A549 (cell line): ENCODE data around the gene TMEM38A. TPM values are rescaled to one million over a fixed set of nuclear protein-coding genes. Genes with fewer than 3 reads are reported as not detected.
A peak's percentile ranks its signal among the peaks of the same experiment; 100 is the strongest.
"Not testable (repeated sequence)": the region's sequence is repeated elsewhere in the genome, so short reads cannot be mapped to it uniquely, and the experiment has no call there.

Experiments
- ATAC-seq, 2 experiments: fragments of 200-7000 bp in 1 of 2; fragments of >200 bp in 1 of 2; cut with Nextera tagmentation in 1 of 2; cut with Tn5 transposase in 1 of 2; 3 replicates each; pipeline versions ENCODE4 v1.8.0 to v1.9.1; 2018 to 2020; ENCODE audit warnings: mild to moderate bottlenecking in 1 of 2, moderate library complexity in 1 of 2
- CTCF ChIA-PET: fragments of 300-600 bp; sonication (Branson Sonifier 250); formaldehyde crosslinking; extraction: SDS; loops from one replicate; lab custom pipeline; 2021; ENCODE audit warnings: antibody characterized with exemption, inconsistent platforms; lab: Yijun Ruan, JAX
- POLR2A ChIA-PET: fragments of 350-600 bp; formaldehyde crosslinking; extraction: SDS; loops from one replicate; lab custom pipeline; 2021; ENCODE audit warnings: antibody characterized with exemption, inconsistent platforms; lab: Yijun Ruan, JAX
- DNase-seq, 2 experiments: peaks; one replicate each; pipeline versions ENCODE4 v3.0.0 to v3.0.0-alpha.2; 2011 to 2016; ENCODE audit warnings: low read depth in 1 of 2, low spot score in 1 of 2
- FAIRE-seq: peaks from 2 replicates; lab custom pipeline; 2011; peaks lifted over from hg19 to GRCh38; lab: Jason Lieb, UNC
- H3K27ac ChIP-seq, 2 experiments: fragments of >200 bp; sonication (Bioruptor Twin); formaldehyde crosslinking; 3 replicates each; pipeline ENCODE4 v1.5.1; 2016 to 2017
- H3K4me1 ChIP-seq: fragments of >200 bp; sonication (Bioruptor Twin); formaldehyde crosslinking; 3 replicates; pipeline ENCODE4 v1.6.1; 2016
- H3K4me2 ChIP-seq: fragments of >200 bp; sonication (Bioruptor Twin); formaldehyde crosslinking; 3 replicates; pipeline ENCODE4 v1.6.1; 2016
- H3K4me3 ChIP-seq: fragments of >200 bp; sonication (Bioruptor Twin); formaldehyde crosslinking; 3 replicates; pipeline ENCODE4 v1.5.1; 2016
- H3K9me3 ChIP-seq: fragments of >200 bp; sonication (Bioruptor Twin); formaldehyde crosslinking; 3 replicates; pipeline ENCODE4 v1.6.1; 2016
- BHLHE40 ChIP-seq: IDR thresholded peaks from 2 replicates; pipeline ENCODE4 v1.6.1; 2012; ENCODE audit warnings: low read depth, low read length, inconsistent platforms
- CBX2 ChIP-seq: fragments of 200-600 bp; sonication (generic); IDR thresholded peaks from 2 replicates; pipeline ENCODE4 v1.6.1; 2016; ENCODE audit warnings: low read depth, mild to moderate bottlenecking, borderline replicate concordance
- E2F6 ChIP-seq: IDR thresholded peaks from 2 replicates; pipeline ENCODE4 v1.6.1; 2012; ENCODE audit warnings: low read depth, borderline replicate concordance
- ELK1 ChIP-seq: fragments of 150-350 bp; IDR thresholded peaks from 2 replicates; pipeline ENCODE4 v1.6.1; 2014; ENCODE audit warnings: low read depth, mild to moderate bottlenecking, low read length
- EP300 ChIP-seq, 2 experiments: fragments of >200 bp; sonication (Bioruptor Twin); formaldehyde crosslinking; IDR thresholded peaks; 2 replicates in 1 of 2; 3 replicates in 1 of 2; pipeline ENCODE4 v1.6.1; 2016 to 2017
- ESRRA ChIP-seq: fragments of 150-350 bp; IDR thresholded peaks from 2 replicates; pipeline ENCODE4 v1.6.1; 2014; ENCODE audit warnings: mild to moderate bottlenecking, low read length, borderline replicate concordance
- HOXB13 ChIP-seq: fragments of 250-450 bp; sonication (Bioruptor Pico); IDR thresholded peaks from 2 replicates; pipeline ENCODE4 v1.5.0; 2020; ENCODE audit warnings: low read depth, mild to moderate bottlenecking, moderate library complexity
- HOXB5 ChIP-seq: fragments of 250-450 bp; sonication (Bioruptor Pico); IDR thresholded peaks from 2 replicates; pipeline ENCODE4 v1.5.0; 2020; ENCODE audit warnings: mild to moderate bottlenecking, moderate library complexity
- JUN ChIP-seq, 2 experiments: fragments of >200 bp; sonication (Bioruptor Twin); formaldehyde crosslinking; IDR thresholded peaks; 2 replicates in 1 of 2; 3 replicates in 1 of 2; pipeline ENCODE4 v1.6.1; 2016 to 2017
- JUNB ChIP-seq: fragments of >200 bp; sonication (Bioruptor Twin); formaldehyde crosslinking; IDR thresholded peaks from 2 replicates; pipeline ENCODE4 v1.6.1; 2016
- KDM5A ChIP-seq: fragments of 200-600 bp; sonication (generic); IDR thresholded peaks from 2 replicates; pipeline ENCODE4 v1.6.1; 2016; ENCODE audit warnings: antibody characterized with exemption, mild to moderate bottlenecking
- MAX ChIP-seq: IDR thresholded peaks from 2 replicates; pipeline ENCODE4 v1.6.1; 2012
- MAZ ChIP-seq: fragments of 150-350 bp; IDR thresholded peaks from 2 replicates; pipeline ENCODE4 v1.6.1; 2014; ENCODE audit warnings: antibody characterized with exemption, low read depth, low read length, borderline replicate concordance
- NPAS2 ChIP-seq: fragments of 250-450 bp; sonication (Bioruptor Pico); IDR thresholded peaks from 2 replicates; pipeline ENCODE4 v1.8.0; 2022; ENCODE audit warnings: mild to moderate bottlenecking, moderate library complexity, borderline replicate concordance
- PBX3 ChIP-seq: IDR thresholded peaks from 2 replicates; pipeline ENCODE4 v1.6.1; 2012
- PHF8 ChIP-seq: fragments of 200-600 bp; sonication (generic); IDR thresholded peaks from 2 replicates; pipeline ENCODE4 v1.6.1; 2016; ENCODE audit warnings: low read depth, mild to moderate bottlenecking, antibody characterized with exemption, moderate library complexity, borderline replicate concordance
- POLR2A ChIP-seq: IDR thresholded peaks from 2 replicates; pipeline ENCODE4 v1.6.1; 2012; ENCODE audit warnings: mild to moderate bottlenecking, low read length
- POLR2AphosphoS2 ChIP-seq: conservative IDR thresholded peaks from 2 replicates; pipeline ENCODE4 v1.6.1; 2012; ENCODE audit warnings: low read length, improper control_type of control experiment, inconsistent platforms
- RAD21 ChIP-seq, 2 experiments: fragments of >200 bp in 1 of 2; sonication (Bioruptor Twin) in 1 of 2; formaldehyde crosslinking in 1 of 2; IDR thresholded peaks in 1 of 2; conservative IDR thresholded peaks in 1 of 2; 2 replicates in 1 of 2; 3 replicates in 1 of 2; pipeline ENCODE4 v1.6.1; 2012 to 2018; ENCODE audit warnings: inconsistent platforms in 1 of 2
- SMC3 ChIP-seq: fragments of >200 bp; sonication (Bioruptor Twin); formaldehyde crosslinking; IDR thresholded peaks from 3 replicates; pipeline ENCODE4 v1.6.1; 2018; ENCODE audit warnings: inconsistent platforms
- ZFP36 ChIP-seq: fragments of 450-650 bp; IDR thresholded peaks from 2 replicates; pipeline ENCODE4 v1.6.1; 2014; ENCODE audit warnings: borderline replicate concordance; ENCODE audit not compliant: partially characterized antibody
- ZNF302 ChIP-seq: fragments of 250-450 bp; sonication (Bioruptor Pico); IDR thresholded peaks from 2 replicates; pipeline ENCODE4 v1.9.0; 2021; ENCODE audit warnings: inconsistent platforms, mild to moderate bottlenecking, moderate library complexity
- WGBS: methylation state at CpG from one replicate; pipeline ENCODE4 v1.1.6; 2017; ENCODE audit errors: missing lambda C conversion rate; 5-methylcytosine and 5-hydroxymethylcytosine counted together
- polyA plus RNA-seq, 4 experiments: library from polyadenylated mRNA; depleted of rRNA in 3 of 4; stranded (reverse); fragments of >200 nt; fragmentation: RNase III in 1 of 4; extraction: RNeasy Plus Mini Kit Qiagen cat#74134 plus additional on column Dnase treatment in 1 of 4; gene quantifications; 2 replicates in 3 of 4; 3 replicates in 1 of 4; pipeline ENCODE4 v1.2.3, GENCODE V29; 2011 to 2017

The TMEM38A gene
- polyA plus RNA-seq, 2 of the 4 experiments (the other 2 are of a cell fraction): 1.2 to 1.5 TPM

DNA sequence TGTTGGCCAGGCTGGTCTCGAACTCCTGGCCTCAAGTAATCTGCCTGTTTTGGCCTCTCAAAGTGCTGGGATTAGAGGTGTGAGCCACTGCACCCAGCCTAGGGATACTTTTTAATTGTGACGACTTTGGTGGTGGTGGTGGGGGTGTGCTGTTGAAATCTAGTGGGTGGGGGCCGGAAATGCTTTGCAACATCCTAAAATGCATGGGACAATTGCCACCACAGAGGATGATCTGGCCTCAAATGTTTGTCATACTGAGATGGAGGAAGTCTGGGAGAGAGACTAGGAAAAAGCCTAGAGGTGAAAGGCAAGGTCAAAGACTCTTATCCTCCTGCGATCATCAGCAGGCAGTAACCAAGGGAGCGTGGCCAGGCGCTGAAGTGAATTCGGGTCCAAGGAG is 60.1 kb downstream of the TMEM38A start (continued):
- no peak for TF ChIP-seq CBX2

- Histone ChIP-seq H3K4me2 (no peak overlapping the region), H3K9me3 (no peaks in the 10 kb centered on the region), H3K4me3 (no peak overlapping the region), H3K4me1 (no peaks in the 10 kb centered on the region; the same call in 2 of the 3 replicates), H3K27ac (no peak overlapping the region)
- ATAC-seq (no peak), FAIRE-seq (no peak), DNase-seq (no peak)
- 17% methylated on average over 3 of the region's 3 CpGs for WGBS
- POLR2A ChIA-PET: no interaction called here
- CTCF ChIA-PET: no interaction called here
- no peak for TF ChIP-seq ZNF302 (CRISPR knock-in tag)
These were observed 61.7 kb downstream of the TMEM38A start for GRCh38 chr19:16722591-16722990.

GRCh38 chr19:16726916-16727315 is 66.0 kb downstream of the TMEM38A start:
- Histone ChIP-seq H3K4me3 (no peak overlapping the region), H3K4me2 (no peak overlapping the region), H3K27ac (no peak overlapping the region), H3K9me3 (no peaks in the 10 kb centered on the region), H3K4me1 (no peaks in the 10 kb centered on the region)
- ATAC-seq: no peak; a peak in 1 of 6 replicates
- no peak for FAIRE-seq
- CTCF ChIA-PET: interaction anchor here (0.6 kb wide), 1 partner anchor 1144 kb away, joined by 3 read pairs; no protein-coding TSS in a partner anchor
- WGBS: 72% methylated on average over 7 of the region's 11 CpGs
- DNase-seq: no peak
- TF ChIP-seq HOXB13 (CRISPR knock-in tag): no peak
- TF ChIP-seq NPAS2: no peak
- POLR2A ChIA-PET: no interaction called here

GRCh38 chr19:16735650-16736266 is 74.8 kb downstream of the TMEM38A start:
- H3K4me1 ChIP-seq, ATAC-seq, POLR2A ChIA-PET, H3K9me3 ChIP-seq, H3K4me2 ChIP-seq, CTCF ChIA-PET, H3K27ac ChIP-seq, DNase-seq, H3K4me3 ChIP-seq, FAIRE-seq: not testable (repeated sequence)
- 58% methylated on average over 4 of the region's 4 CpGs for WGBS

- Histone ChIP-seq H3K27ac (no peak overlapping the region), H3K4me3 (no peak overlapping the region), H3K4me2 (no peak overlapping the region), H3K9me3 (no peaks in the 10 kb centered on the region), H3K4me1 (0 out of 3 replicates have a peak, but pooled peaks cover 6% of the 10 kb centered on the region)
- CTCF ChIA-PET: no interaction called here
- no peak for TF ChIP-seq PHF8
- no peak for TF ChIP-seq MAZ
- TF ChIP-seq SMC3: no peak
- no peak for TF ChIP-seq JUNB
- DNase-seq: peak in 1 of 2 experiments; percentile 27
- FAIRE-seq: no peak
- WGBS: 33% methylated on average over 3 of the region's 3 CpGs
- ATAC-seq: no peak
- POLR2A ChIA-PET: no interaction called here
These were observed 75.8 kb downstream of the TMEM38A start for GRCh38 chr19:16736709-16737108.

DNA sequence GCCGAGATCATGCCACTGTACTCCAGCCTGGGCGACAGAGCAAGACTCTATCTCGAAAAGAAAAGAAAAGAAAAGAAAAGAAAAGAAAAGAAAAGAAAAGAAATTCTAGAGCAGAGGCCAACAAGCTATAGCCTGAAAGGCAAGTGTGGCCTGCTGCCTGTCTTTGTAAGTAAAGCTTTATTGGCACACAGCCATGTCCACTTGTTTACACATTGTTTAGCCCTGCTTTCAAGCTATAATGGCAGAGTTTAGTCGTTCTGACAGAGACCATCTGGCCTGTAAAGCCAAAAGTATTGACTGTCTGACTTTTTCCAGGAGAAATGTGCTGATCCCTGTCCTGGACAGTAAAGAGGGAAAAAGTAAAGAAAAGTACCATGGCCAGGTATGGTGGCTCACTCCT is 77.0 kb downstream of the TMEM38A start:
- Histone ChIP-seq H3K27ac (no peak overlapping the region), H3K4me1 (0 out of 3 replicates have a peak, but pooled peaks cover 6% of the 10 kb centered on the region), H3K9me3 (no peaks in the 10 kb centered on the region), H3K4me2 (no peak overlapping the region), H3K4me3 (no peak overlapping the region)
- DNase-seq (no peak), ATAC-seq (no peak), FAIRE-seq (no peak)
- no peak for TF ChIP-seq ZFP36
- no peak for TF ChIP-seq PBX3
- TF ChIP-seq HOXB5: no peak
- no peak for TF ChIP-seq KDM5A
- TF ChIP-seq E2F6: no peak
- no peak for TF ChIP-seq EP300 (IDR thresholded peaks at IDR 0.05)
- TF ChIP-seq POLR2AphosphoS2: no peak
- no peak for TF ChIP-seq BHLHE40
- TF ChIP-seq ESRRA: no peak
- no peak for TF ChIP-seq MAX
- TF ChIP-seq RAD21 (conservative IDR thresholded peaks at IDR 0.05 in 1 of 2, IDR thresholded peaks at IDR 0.05 in 1 of 2): no peak
- no peak for TF ChIP-seq POLR2A
- TF ChIP-seq JUN (IDR thresholded peaks at IDR 0.05): no peak
- no peak for TF ChIP-seq HOXB13 (CRISPR knock-in tag)
- TF ChIP-seq ELK1: no peak
- CTCF ChIA-PET: interaction anchor here (0.7 to 0.9 kb wide), 2 partner anchors 34 to 305 kb away, joined by 3 read pairs; no protein-coding TSS in a partner anchor
- 5% methylated on average over 4 of the region's 4 CpGs for WGBS
- POLR2A ChIA-PET: no interaction called here
